NCI-H2107 treated with DMSO at 0.1 percent for 48 hours (cell line): Measurements from ENCODE around the gene EGFL8.

Experiments used
- DNase-seq: peaks from one replicate; lab custom pipeline; 2025; ENCODE audit not compliant: unreplicated experiment; lab: John Stamatoyannopoulos, UW

EGFL8 gene

GRCh38 chr6:32146287-32146686 lies 18.1 kb upstream of the EGFL8 start:
- DNase-seq, result no peak

- no peak for DNase-seq
These were observed 17.7 kb upstream of the EGFL8 start for GRCh38 chr6:32146687-32147086.

GRCh38 chr6:32147401-32148132 lies 16.8 kb upstream of the EGFL8 start:
- no peak for DNase-seq

GRCh38 chr6:32148289-32149091 lies 15.9 kb upstream of the EGFL8 start:
- DNase-seq, result no peak

- no peak for DNase-seq
These were observed 15.2 kb upstream of the EGFL8 start for GRCh38 chr6:32149092-32149755.

GRCh38 chr6:32149932-32150870 lies 14.2 kb upstream of the EGFL8 start:
- no peak for DNase-seq

- no peak for DNase-seq
These were observed 13.1 kb upstream of the EGFL8 start for GRCh38 chr6:32151181-32151862.

- no peak for DNase-seq
These were observed 12.3 kb upstream of the EGFL8 start, which contains the start of gene PRRT1 for GRCh38 chr6:32151863-32152768. PRRT1 (minus strand) TSS chr6:32151939; CDS start chr6:32151827, 112 bp downstream.

- no peak for DNase-seq
These were observed 11.4 kb upstream of the EGFL8 start for GRCh38 chr6:32152769-32153563.

GRCh38 chr6:32153564-32154513 lies 10.6 kb upstream of the EGFL8 start, which contains the start of gene PPT2:
PPT2 (plus strand) TSS chr6:32154141; CDS start chr6:32154595, 454 bp downstream.
- peak; percentile 35 for DNase-seq

GRCh38 chr6:32154514-32155161 lies 9.8 kb upstream of the EGFL8 start:
- DNase-seq, result no peak

- no peak for DNase-seq
These were observed 7.5 kb upstream of the EGFL8 start for GRCh38 chr6:32156891-32157290.

GRCh38 chr6:32158052-32158451 lies 6.3 kb upstream of the EGFL8 start:
- DNase-seq, result no peak

GRCh38 chr6:32163559-32164258 lies 686 bp upstream of the EGFL8 start:
- no peak for DNase-seq

- no peak for DNase-seq
These were observed 2.1 kb downstream of the EGFL8 start for GRCh38 chr6:32166411-32167061.
